ENCODE results near the gene SET.
A peak's percentile ranks its signal among the peaks of the same experiment; 100 is the strongest.
"Not testable (repeated sequence)": the region's sequence is repeated elsewhere in the genome, so short reads cannot be mapped to it uniquely, and the experiment has no call there.

SET gene

DNA sequence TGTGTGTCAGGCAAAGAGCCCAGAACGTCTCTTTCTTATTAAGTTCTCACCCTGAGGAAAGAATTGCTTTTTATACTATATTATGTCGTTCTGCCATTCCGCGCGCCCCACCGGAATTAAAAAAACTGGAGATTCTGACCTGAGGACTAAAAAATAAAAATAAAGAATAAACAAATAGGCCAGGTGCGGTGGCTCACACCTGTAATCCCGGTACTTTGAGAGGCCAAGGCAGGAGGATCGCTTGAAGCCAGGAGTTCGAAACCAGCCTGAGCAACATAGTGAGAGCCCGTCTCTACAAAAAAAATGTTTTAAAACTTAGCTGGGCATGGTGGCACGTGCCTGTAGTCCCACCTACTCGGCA is 31.7 kb upstream of the SET start:
- Histone ChIP-seq H3K36me3 (ENCODE audit: control insufficient read depth, insufficient read depth, low read length) (no peaks in the 10 kb centered on the region), H3K9me3 (ENCODE audit: control insufficient read depth, low read length) (no peaks in the 10 kb centered on the region), H3K4me1 (ENCODE audit: control insufficient read depth, insufficient read depth, low read length, poor library complexity, severe bottlenecking) (peaks cover 4% of the 10 kb centered on the region), H3K27ac (ENCODE audit: insufficient read depth, low read length, poor library complexity, severe bottlenecking) (peak overlapping the region; percentile 94), H3K4me3 (ENCODE audit: insufficient read depth, low read depth, low read length, poor library complexity, severe bottlenecking) (peak overlapping the region; percentile 84), H3K27me3 (replicated peaks; ENCODE audit: control insufficient read depth, insufficient read depth, low read length, poor library complexity, severe bottlenecking) (no peaks in the 10 kb centered on the region)
- DNase-seq, result no peak

DNA sequence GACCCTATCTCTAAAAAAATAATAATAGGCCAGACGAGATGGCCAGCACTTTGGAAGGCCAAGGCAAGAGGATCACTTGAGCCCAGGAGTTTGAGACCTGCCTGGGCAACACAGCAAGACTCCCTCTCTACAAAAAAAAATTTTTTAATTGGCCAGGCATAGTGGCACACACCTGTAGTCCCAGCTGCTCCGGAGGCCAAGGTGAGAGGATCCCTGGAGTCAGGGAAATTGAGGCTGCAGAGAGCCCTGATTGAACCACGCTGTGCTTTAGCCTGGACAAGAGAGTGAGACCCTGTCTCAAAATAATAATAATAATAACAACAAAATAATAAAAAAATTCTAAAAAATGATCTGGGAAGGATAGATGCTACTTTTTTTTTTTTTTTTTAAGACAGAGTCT is 31.2 kb upstream of the SET start:
- H3K9me3 ChIP-seq (ENCODE audit: control insufficient read depth, low read length), result no peaks in the 10 kb centered on the region
- H3K27me3 ChIP-seq (replicated peaks; ENCODE audit: control insufficient read depth, insufficient read depth, low read length, poor library complexity, severe bottlenecking), result no peaks in the 10 kb centered on the region
- H3K27ac ChIP-seq (ENCODE audit: insufficient read depth, low read length, poor library complexity, severe bottlenecking), result no peak overlapping the region
- no peaks in the 10 kb centered on the region for H3K36me3 ChIP-seq (ENCODE audit: control insufficient read depth, insufficient read depth, low read length)
- no peak for DNase-seq
- H3K4me1 ChIP-seq (ENCODE audit: control insufficient read depth, insufficient read depth, low read length, poor library complexity, severe bottlenecking), result peaks cover 4% of the 10 kb centered on the region
- H3K4me3 ChIP-seq (ENCODE audit: insufficient read depth, low read depth, low read length, poor library complexity, severe bottlenecking), result no peak overlapping the region

DNA sequence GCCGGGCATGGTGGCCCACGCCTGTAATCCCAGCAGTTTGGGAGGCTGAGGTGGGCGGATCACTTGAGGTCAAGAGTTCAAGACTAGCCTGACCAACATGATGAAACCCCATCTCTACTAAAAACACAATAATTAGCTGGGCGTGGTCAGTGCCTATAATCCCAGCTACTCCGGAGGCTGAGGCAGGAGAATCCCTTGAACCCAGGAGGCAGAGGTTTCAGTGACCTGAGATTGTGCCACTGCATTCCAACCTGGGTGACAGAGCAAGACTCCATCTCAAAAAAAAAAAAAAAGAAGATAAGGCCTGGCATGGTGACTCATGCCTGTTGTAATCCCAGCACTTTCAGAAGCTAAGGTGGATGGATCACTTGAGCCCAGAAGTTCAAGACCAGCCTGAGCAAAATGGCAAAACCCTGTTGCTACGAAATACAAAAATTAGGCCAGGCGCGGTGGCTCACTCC is 22.5 kb upstream of the SET start:
- H3K4me3 ChIP-seq (ENCODE audit: insufficient read depth, low read depth, low read length, poor library complexity, severe bottlenecking); H3K9me3 ChIP-seq (ENCODE audit: control insufficient read depth, low read length); H3K27ac ChIP-seq (ENCODE audit: insufficient read depth, low read length, poor library complexity, severe bottlenecking); DNase-seq; H3K36me3 ChIP-seq (ENCODE audit: control insufficient read depth, insufficient read depth, low read length); H3K27me3 ChIP-seq (replicated peaks; ENCODE audit: control insufficient read depth, insufficient read depth, low read length, poor library complexity, severe bottlenecking); H3K4me1 ChIP-seq (ENCODE audit: control insufficient read depth, insufficient read depth, low read length, poor library complexity, severe bottlenecking): not testable (repeated sequence)

DNA sequence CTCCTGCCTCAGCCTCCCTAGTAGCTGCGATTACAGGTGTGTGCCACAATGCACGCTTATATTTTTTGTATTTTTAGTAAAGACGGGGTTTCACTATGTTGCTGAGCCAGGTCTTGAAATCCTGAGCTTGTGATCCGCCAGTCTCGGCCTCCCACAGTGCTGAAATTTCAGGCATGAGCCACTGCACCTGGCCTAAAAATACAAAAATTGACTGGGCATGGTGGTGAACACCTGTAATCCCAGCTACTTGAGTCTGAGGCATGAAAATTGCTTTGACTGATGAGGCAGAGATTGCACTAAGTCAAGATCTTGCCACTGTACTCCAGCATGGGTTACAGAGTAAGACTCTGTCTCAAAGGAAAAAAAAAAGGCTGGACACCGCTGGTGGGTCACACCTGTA is 19.2 kb upstream of the SET start:
- Histone ChIP-seq H3K4me1 (ENCODE audit: control insufficient read depth, insufficient read depth, low read length, poor library complexity, severe bottlenecking) (no peaks in the 10 kb centered on the region), H3K27me3 (replicated peaks; ENCODE audit: control insufficient read depth, insufficient read depth, low read length, poor library complexity, severe bottlenecking) (no peaks in the 10 kb centered on the region), H3K9me3 (ENCODE audit: control insufficient read depth, low read length) (no peaks in the 10 kb centered on the region), H3K36me3 (ENCODE audit: control insufficient read depth, insufficient read depth, low read length) (no peaks in the 10 kb centered on the region), H3K27ac (ENCODE audit: insufficient read depth, low read length, poor library complexity, severe bottlenecking) (no peak overlapping the region), H3K4me3 (ENCODE audit: insufficient read depth, low read depth, low read length, poor library complexity, severe bottlenecking) (no peak overlapping the region)
- no peak for DNase-seq

DNA sequence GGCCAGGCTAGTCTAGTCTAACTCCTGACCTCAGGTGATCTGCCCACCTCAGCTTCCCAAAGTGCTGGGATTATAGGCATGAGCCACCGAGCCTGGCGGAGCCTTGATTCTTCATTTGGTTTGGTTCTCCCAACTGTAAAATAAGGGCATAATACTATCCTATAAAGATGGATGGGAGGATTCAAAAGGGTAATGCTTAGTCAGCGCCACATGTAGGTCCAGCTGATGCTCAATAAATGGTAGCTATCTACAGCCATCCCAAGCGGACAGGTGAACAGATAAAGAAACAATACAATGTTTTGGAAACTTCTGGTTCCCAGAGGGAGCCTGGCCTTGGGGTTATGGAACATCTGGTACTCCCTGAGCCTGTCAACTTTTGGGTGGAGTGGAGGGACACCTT is 13.6 kb upstream of the SET start:
- Histone ChIP-seq H3K36me3 (ENCODE audit: control insufficient read depth, insufficient read depth, low read length) (peaks cover 3% of the 10 kb centered on the region), H3K9me3 (ENCODE audit: control insufficient read depth, low read length) (no peaks in the 10 kb centered on the region), H3K27me3 (replicated peaks; ENCODE audit: control insufficient read depth, insufficient read depth, low read length, poor library complexity, severe bottlenecking) (no peaks in the 10 kb centered on the region), H3K4me3 (ENCODE audit: insufficient read depth, low read depth, low read length, poor library complexity, severe bottlenecking) (no peak overlapping the region), H3K4me1 (ENCODE audit: control insufficient read depth, insufficient read depth, low read length, poor library complexity, severe bottlenecking) (no peaks in the 10 kb centered on the region), H3K27ac (ENCODE audit: insufficient read depth, low read length, poor library complexity, severe bottlenecking) (no peak overlapping the region)
- DNase-seq, result no peak

DNA sequence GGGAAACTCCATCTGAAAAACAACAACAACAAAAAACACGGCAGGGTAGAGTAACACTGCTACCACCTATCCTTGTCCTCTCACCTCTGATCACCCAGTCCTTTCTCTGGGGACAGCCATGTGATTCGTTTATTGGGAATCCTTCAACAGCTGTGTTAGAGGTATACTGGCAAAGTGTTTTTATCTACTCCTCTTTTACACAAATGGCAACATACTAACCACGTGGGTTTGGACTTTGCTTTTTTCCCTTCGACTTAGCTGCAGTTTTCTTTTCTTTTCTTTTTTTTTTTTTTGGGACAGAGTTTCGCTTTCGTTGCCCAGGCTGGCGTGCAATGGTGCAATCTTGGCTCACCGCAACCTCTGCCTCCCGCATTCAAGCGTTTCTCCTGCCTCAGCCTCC is 11.2 kb upstream of the SET start:
- Histone ChIP-seq H3K4me1 (ENCODE audit: control insufficient read depth, insufficient read depth, low read length, poor library complexity, severe bottlenecking) (no peaks in the 10 kb centered on the region), H3K9me3 (ENCODE audit: control insufficient read depth, low read length) (no peaks in the 10 kb centered on the region), H3K27me3 (replicated peaks; ENCODE audit: control insufficient read depth, insufficient read depth, low read length, poor library complexity, severe bottlenecking) (no peaks in the 10 kb centered on the region), H3K36me3 (ENCODE audit: control insufficient read depth, insufficient read depth, low read length) (peaks cover 3% of the 10 kb centered on the region), H3K27ac (ENCODE audit: insufficient read depth, low read length, poor library complexity, severe bottlenecking) (no peak overlapping the region), H3K4me3 (ENCODE audit: insufficient read depth, low read depth, low read length, poor library complexity, severe bottlenecking) (no peak overlapping the region)
- no peak for DNase-seq

DNA sequence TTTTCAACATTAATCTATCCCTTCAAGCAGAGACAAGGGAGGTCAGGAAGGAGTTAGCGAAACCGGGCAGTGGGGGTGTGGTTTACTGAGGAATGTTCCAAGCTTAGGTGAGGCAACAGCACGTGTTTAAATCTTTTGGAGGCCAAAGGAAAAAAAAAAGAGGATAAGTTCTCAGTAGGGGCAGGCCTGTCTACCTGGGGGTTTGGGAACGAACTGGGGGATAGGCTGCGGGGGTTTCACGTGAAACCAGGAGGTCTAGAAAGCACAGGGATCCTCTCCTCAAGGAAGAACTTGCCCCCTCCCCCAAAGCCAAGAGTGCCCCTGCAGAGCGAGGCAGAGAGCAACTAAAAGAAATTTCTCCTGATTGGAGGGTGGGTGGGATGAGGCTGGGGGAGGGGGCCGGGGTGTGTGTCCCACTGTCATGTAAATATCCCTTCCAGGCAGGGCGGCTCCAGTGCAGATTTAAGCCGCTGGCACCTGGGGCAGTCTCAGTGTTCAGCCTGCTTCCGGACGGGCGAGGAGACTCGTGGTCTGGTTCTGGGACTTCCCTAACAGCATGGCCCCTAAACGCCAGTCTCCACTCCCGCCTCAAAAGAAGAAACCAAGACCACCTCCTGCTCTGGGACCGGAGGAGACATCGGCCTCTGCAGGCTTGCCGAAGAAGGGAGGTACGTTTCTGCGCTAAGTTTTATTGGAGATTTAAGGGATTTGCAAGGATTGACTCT is 5.5 kb upstream of the SET start:
- H3K9me3 ChIP-seq (ENCODE audit: control insufficient read depth, low read length), result no peaks in the 10 kb centered on the region
- no peaks in the 10 kb centered on the region for H3K27me3 ChIP-seq (replicated peaks; ENCODE audit: control insufficient read depth, insufficient read depth, low read length, poor library complexity, severe bottlenecking)
- peaks cover 36% of the 10 kb centered on the region for H3K4me1 ChIP-seq (ENCODE audit: control insufficient read depth, insufficient read depth, low read length, poor library complexity, severe bottlenecking)
- H3K27ac ChIP-seq (ENCODE audit: insufficient read depth, low read length, poor library complexity, severe bottlenecking), result peak overlapping the region; percentile 71
- peak in 1 of 3 donors; percentile 14 for DNase-seq
- peak overlapping the region; percentile 49 for H3K4me3 ChIP-seq (ENCODE audit: insufficient read depth, low read depth, low read length, poor library complexity, severe bottlenecking)
- no peaks in the 10 kb centered on the region for H3K36me3 ChIP-seq (ENCODE audit: control insufficient read depth, insufficient read depth, low read length)

DNA sequence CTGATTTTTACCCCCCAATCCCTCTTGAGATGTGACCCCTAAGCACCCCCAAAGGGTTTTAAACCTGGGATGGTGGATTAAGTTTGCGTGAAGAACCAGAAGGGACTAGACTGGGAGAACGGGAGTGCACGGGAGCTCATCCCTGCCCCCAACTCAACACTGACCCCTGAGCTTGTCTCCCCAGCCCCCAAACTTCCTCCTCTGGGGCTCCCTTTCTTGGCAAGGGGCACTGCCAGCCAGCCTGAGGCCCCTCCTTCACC is 5.0 kb upstream of the SET start:
- H3K27ac ChIP-seq (ENCODE audit: insufficient read depth, low read length, poor library complexity, severe bottlenecking), result peak overlapping the region; percentile 71
- H3K9me3 ChIP-seq (ENCODE audit: control insufficient read depth, low read length), result no peaks in the 10 kb centered on the region
- H3K4me3 ChIP-seq (ENCODE audit: insufficient read depth, low read depth, low read length, poor library complexity, severe bottlenecking), result peak overlapping the region; percentile 49
- peaks cover 37% of the 10 kb centered on the region for H3K4me1 ChIP-seq (ENCODE audit: control insufficient read depth, insufficient read depth, low read length, poor library complexity, severe bottlenecking)
- no peaks in the 10 kb centered on the region for H3K36me3 ChIP-seq (ENCODE audit: control insufficient read depth, insufficient read depth, low read length)
- DNase-seq, result no peak
- no peaks in the 10 kb centered on the region for H3K27me3 ChIP-seq (replicated peaks; ENCODE audit: control insufficient read depth, insufficient read depth, low read length, poor library complexity, severe bottlenecking)

DNA sequence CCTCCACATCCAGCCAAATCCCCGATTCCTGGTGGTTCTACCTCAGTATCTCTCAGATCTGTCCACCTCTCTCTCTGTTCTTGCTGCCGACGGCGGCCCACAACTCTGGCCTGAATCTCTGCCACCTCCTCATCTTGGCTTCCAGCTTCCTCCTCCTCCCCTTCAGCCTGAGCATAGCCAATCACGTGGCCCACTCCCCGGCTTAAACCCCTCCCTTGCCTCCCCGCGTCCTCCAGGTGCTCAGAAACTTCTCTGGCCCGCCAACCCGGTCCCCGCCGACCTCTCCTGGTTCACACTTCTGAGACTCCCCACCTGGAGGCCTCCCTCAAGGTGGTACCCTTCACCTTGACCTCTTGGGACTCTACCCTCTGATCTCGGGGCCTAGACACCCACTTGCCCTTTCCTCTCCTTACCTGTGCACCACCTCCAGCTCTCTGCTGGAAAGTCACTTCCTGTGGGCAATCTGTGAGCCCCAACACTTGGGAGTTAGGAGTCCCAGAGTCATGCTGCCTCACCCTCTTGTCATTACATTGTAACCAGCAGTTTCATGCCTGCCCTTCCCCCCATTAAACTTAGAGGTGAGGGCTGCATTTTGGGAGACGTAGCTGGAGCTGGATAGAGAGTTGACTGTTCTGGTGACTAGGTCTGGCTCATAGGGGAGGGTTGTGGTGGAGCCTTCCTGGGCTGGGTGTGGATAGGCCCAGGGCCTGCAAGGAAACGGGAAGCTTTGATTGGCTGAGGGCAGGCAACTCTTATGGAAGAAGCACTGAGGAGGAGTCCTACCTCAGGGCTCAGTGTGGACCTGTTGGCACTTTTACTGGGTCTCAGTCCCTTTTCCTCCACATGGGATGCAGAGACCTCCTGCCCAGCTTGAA is 4.5 kb upstream of the SET start:
- H3K27me3 ChIP-seq (replicated peaks; ENCODE audit: control insufficient read depth, insufficient read depth, low read length, poor library complexity, severe bottlenecking), result no peaks in the 10 kb centered on the region
- H3K27ac ChIP-seq (ENCODE audit: insufficient read depth, low read length, poor library complexity, severe bottlenecking), result peak overlapping the region; percentile 71
- peak overlapping the region; percentile 49 for H3K4me3 ChIP-seq (ENCODE audit: insufficient read depth, low read depth, low read length, poor library complexity, severe bottlenecking)
- DNase-seq, result peak; percentile 55 to 69 (median 68)
- no peaks in the 10 kb centered on the region for H3K9me3 ChIP-seq (ENCODE audit: control insufficient read depth, low read length)
- H3K36me3 ChIP-seq (ENCODE audit: control insufficient read depth, insufficient read depth, low read length), result no peaks in the 10 kb centered on the region
- peaks cover 37% of the 10 kb centered on the region for H3K4me1 ChIP-seq (ENCODE audit: control insufficient read depth, insufficient read depth, low read length, poor library complexity, severe bottlenecking)

All from effector memory CD4-positive, alpha-beta T cell (primary cell).